ENCODE measurements around the gene OR6C75. TPM values are rescaled to one million over a fixed set of nuclear protein-coding genes. Genes with fewer than 3 reads are reported as not detected.
"Not testable (repeated sequence)": the region's sequence is repeated elsewhere in the genome, so short reads cannot be mapped to it uniquely, and the experiment has no call there.

Gene OR6C75
- total RNA-seq, 1 experiment from 2014 or later: not detected

GRCh38 chr12:55336002-55336401, 26.8 kb upstream of the OR6C75 start:
- CTCF ChIA-PET: no interaction called here
- no peaks in the 10 kb centered on the region for H3K4me1 Mint-ChIP-seq (ENCODE audit: insufficient read depth, unreplicated experiment)
- H3K9me3 Mint-ChIP-seq (ENCODE audit: unreplicated experiment): no peaks in the 10 kb centered on the region
- no peak overlapping the region for H3K27ac Mint-ChIP-seq (ENCODE audit: low read depth, unreplicated experiment)
- no TSS peak for BruUV-seq (replicated peaks)
- intact Hi-C loops (cut with micrococcal nuclease): no loop called here
- POLR2A ChIA-PET: no interaction called here
- H3K36me3 Mint-ChIP-seq (ENCODE audit: insufficient read depth, unreplicated experiment): no peaks in the 10 kb centered on the region
- no peak for DNase-seq (ENCODE audit: unreplicated experiment)
- TF ChIP-seq CTCF (IDR thresholded peaks at IDR 0.05; ENCODE audit: unreplicated experiment): no peak
- H3K27me3 Mint-ChIP-seq (ENCODE audit: insufficient read depth, unreplicated experiment): peaks cover 64% of the 10 kb centered on the region
- no peak overlapping the region for H3K4me3 Mint-ChIP-seq (ENCODE audit: unreplicated experiment)

GRCh38 chr12:55355338-55355737, 7.4 kb upstream of the OR6C75 start:
- H3K4me3 Mint-ChIP-seq (ENCODE audit: unreplicated experiment); H3K4me1 Mint-ChIP-seq (ENCODE audit: insufficient read depth, unreplicated experiment): not testable (repeated sequence)

GRCh38 chr12:55365086-55365485, 2.3 kb downstream of the OR6C75 start:
- ChIA-PET POLR2A (interaction anchor here (0.7 kb wide), 1 partner anchor 145 kb away, joined by 3 read pairs; no protein-coding TSS in a partner anchor), CTCF (no interaction called here)
- no peaks in the 10 kb centered on the region for H3K4me1 Mint-ChIP-seq (ENCODE audit: insufficient read depth, unreplicated experiment)
- H3K4me3 Mint-ChIP-seq (ENCODE audit: unreplicated experiment): no peak overlapping the region
- H3K36me3 Mint-ChIP-seq (ENCODE audit: insufficient read depth, unreplicated experiment): no peaks in the 10 kb centered on the region
- no TSS peak for BruUV-seq (replicated peaks)
- H3K9me3 Mint-ChIP-seq (ENCODE audit: unreplicated experiment): no peaks in the 10 kb centered on the region
- intact Hi-C loops (cut with micrococcal nuclease): no loop called here
- no peak for TF ChIP-seq CTCF (IDR thresholded peaks at IDR 0.05; ENCODE audit: unreplicated experiment)
- H3K27me3 Mint-ChIP-seq (ENCODE audit: insufficient read depth, unreplicated experiment): peaks cover 80% of the 10 kb centered on the region
- H3K27ac Mint-ChIP-seq (ENCODE audit: low read depth, unreplicated experiment): no peak overlapping the region
- no peak for DNase-seq (ENCODE audit: unreplicated experiment)

More at GRCh38 chr12:55355338-55355737, 7.4 kb upstream of the OR6C75 start:
- POLR2A ChIA-PET; H3K27ac Mint-ChIP-seq (ENCODE audit: low read depth, unreplicated experiment); H3K36me3 Mint-ChIP-seq (ENCODE audit: insufficient read depth, unreplicated experiment); DNase-seq (ENCODE audit: unreplicated experiment); H3K9me3 Mint-ChIP-seq (ENCODE audit: unreplicated experiment); intact Hi-C loops (cut with micrococcal nuclease); BruUV-seq (replicated peaks): not testable (repeated sequence)
- H3K27me3 Mint-ChIP-seq (ENCODE audit: insufficient read depth, unreplicated experiment): peaks cover 77% of the 10 kb centered on the region
- CTCF ChIA-PET: interaction anchor here (0.6 kb wide), 1 partner anchor 862 kb away, joined by 3 read pairs; no protein-coding TSS in a partner anchor

- ChIA-PET CTCF (no interaction called here), POLR2A (no interaction called here)
- BruUV-seq (replicated peaks): no TSS peak
- peaks cover 56% of the 10 kb centered on the region for H3K27me3 Mint-ChIP-seq (ENCODE audit: insufficient read depth, unreplicated experiment)
- no peak overlapping the region for H3K27ac Mint-ChIP-seq (ENCODE audit: low read depth, unreplicated experiment)
- H3K9me3 Mint-ChIP-seq (ENCODE audit: unreplicated experiment): no peaks in the 10 kb centered on the region
- no peaks in the 10 kb centered on the region for H3K4me1 Mint-ChIP-seq (ENCODE audit: insufficient read depth, unreplicated experiment)
- no peaks in the 10 kb centered on the region for H3K36me3 Mint-ChIP-seq (ENCODE audit: insufficient read depth, unreplicated experiment)
- intact Hi-C loops (cut with micrococcal nuclease): no loop called here
- TF ChIP-seq CTCF (IDR thresholded peaks at IDR 0.05; ENCODE audit: unreplicated experiment): no peak
- DNase-seq (ENCODE audit: unreplicated experiment): no peak
- no peak overlapping the region for H3K4me3 Mint-ChIP-seq (ENCODE audit: unreplicated experiment)
Observed at GRCh38 chr12:55372521-55372920, 9.7 kb downstream of the OR6C75 start.

GRCh38 chr12:55385891-55386290, 23.1 kb downstream of the OR6C75 start:
- peaks cover 7% of the 10 kb centered on the region for H3K36me3 Mint-ChIP-seq (ENCODE audit: insufficient read depth, unreplicated experiment)
- H3K27ac Mint-ChIP-seq (ENCODE audit: low read depth, unreplicated experiment): no peak overlapping the region
- H3K9me3 Mint-ChIP-seq (ENCODE audit: unreplicated experiment): no peaks in the 10 kb centered on the region
- no peak overlapping the region for H3K4me3 Mint-ChIP-seq (ENCODE audit: unreplicated experiment)
- BruUV-seq (replicated peaks): no TSS peak
- ChIA-PET CTCF (no interaction called here), POLR2A (no interaction called here)
- no peaks in the 10 kb centered on the region for H3K4me1 Mint-ChIP-seq (ENCODE audit: insufficient read depth, unreplicated experiment)
- peaks cover 63% of the 10 kb centered on the region for H3K27me3 Mint-ChIP-seq (ENCODE audit: insufficient read depth, unreplicated experiment)
- no peak for DNase-seq (ENCODE audit: unreplicated experiment)
- no peak for TF ChIP-seq CTCF (IDR thresholded peaks at IDR 0.05; ENCODE audit: unreplicated experiment)
- intact Hi-C loops (cut with micrococcal nuclease): no loop called here
